Right lobe of liver (tissue), 4 donors: Measurements from ENCODE around the gene ESR2.

ENCODE experiments used
- CTCF ChIP-seq, 4 donors: fragments of 200-600 bp in 3 of 4; fragments of 450-650 bp in 1 of 4; IDR thresholded peaks; one replicate each; pipeline versions ENCODE4 v1.5.1 to v1.8.0; 2016 to 2022; ENCODE audit warnings: antibody characterized with exemption in 4 of 4, mild to moderate bottlenecking in 2 of 4
- POLR2A ChIP-seq: fragments of 450-650 bp; IDR thresholded peaks from one replicate; pipeline ENCODE4 v1.6.1; 2017; ENCODE audit warnings: antibody characterized with exemption, mild to moderate bottlenecking
- donor health status: DM: no; HTN: no; CAD: no.
- donor health status: DM: no; HTN: no; CAD: no.
- donor health status: DM: no; HTN: yes; CAD: no.

- TF ChIP-seq POLR2A: no peak
- TF ChIP-seq CTCF (IDR thresholded peaks at IDR 0.05): no peak
Observed at GRCh38 chr14:64337888-64338615, 43.9 kb upstream of the ESR2 start.
